ENCODE data around the gene KCND3.

The KCND3 gene

DNA sequence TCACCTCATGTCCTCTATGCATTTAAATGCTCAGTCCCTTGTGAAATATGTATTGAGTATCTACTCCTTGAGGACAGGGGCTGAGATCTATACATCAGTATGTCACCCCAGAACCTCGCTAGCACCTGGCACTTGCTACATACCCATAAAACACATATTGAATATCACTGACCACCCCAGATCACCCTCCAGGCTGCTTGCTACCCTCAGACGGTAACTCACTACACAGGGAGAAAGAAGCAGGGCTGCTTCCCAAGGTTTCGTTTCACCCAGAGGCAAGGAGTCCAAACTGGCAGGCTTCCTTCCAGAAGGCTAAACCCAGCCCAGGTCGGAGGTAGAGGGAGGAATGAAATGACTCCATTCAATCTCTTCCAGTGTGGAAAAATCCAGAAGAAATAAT, 258.8 kb downstream of the KCND3 start:
- no peak overlapping the region for H3K27ac ChIP-seq

DNA sequence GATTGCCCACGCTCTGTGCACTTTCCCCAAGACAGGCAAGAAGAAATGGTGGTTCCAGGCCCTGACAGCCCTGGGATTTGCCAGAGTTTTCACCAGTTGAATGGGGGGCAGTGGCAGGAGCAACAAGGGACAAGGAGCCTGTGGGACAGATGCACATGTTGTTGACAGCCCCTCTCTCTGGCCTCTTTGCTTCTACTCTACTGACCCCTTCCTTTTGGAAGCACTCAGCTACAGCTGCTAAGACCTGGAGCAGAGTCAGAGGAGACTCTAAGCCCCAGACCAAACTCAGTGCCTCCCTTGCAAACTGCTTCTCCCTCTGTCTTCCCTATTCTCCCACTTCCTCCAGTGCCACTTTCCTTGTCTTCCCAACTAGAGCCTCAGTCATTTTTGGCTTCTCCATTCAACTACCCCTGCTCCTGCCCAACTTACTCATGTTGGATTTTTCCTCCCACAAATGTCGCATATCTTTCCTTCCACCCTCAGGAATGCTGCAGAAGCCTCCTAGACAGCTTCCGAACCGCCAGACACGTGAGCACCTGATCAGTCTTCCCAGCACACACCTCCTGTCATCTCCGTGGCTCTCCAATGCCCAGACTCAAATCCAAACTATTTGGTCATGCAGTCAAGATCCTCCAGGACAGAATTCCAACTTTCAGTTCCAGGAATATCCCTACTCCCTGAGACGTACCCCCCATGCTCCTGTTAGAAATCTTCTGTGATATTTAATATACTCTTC, 259.4 kb downstream of the KCND3 start:
- TF ChIP-seq ZFX (IDR thresholded peaks at IDR 0.05; ENCODE audit: borderline replicate concordance) (no peak), CTCF (IDR thresholded peaks at IDR 0.05) (no peak)
- no peak overlapping the region for H3K27ac ChIP-seq

More for the DNA sequence above, 258.8 kb downstream of the KCND3 start:
- TF ChIP-seq ZFX (IDR thresholded peaks at IDR 0.05; ENCODE audit: borderline replicate concordance), result no peak
- TF ChIP-seq CTCF (IDR thresholded peaks at IDR 0.05), result no peak

- TF ChIP-seq ZFX (IDR thresholded peaks at IDR 0.05; ENCODE audit: borderline replicate concordance) (no peak), CTCF (IDR thresholded peaks at IDR 0.05) (no peak)
- no peak overlapping the region for H3K27ac ChIP-seq
Measured at GRCh38 chr1:111729271-111729921, 260.1 kb downstream of the KCND3 start.

DNA sequence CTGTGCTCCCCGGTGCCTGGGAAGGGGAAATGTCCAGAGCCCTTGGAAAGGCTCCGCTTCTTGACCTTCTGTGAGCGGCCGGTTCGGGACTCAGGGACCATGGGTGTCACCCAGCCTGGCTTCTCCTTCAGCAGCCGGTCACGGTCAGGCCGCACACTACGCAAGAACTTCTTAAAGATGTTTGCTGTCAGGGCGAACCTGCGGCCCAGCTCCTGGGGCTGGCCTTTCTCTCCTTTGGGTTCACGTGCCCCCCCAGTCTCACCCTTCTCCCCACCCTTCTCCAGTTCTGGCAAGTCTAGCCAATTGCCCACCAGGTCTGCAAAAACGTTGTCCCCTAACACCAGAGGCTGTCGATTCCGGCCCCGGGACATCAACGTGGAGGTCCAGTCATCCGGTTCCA, 262.4 kb downstream of the KCND3 start:
- no peak overlapping the region for H3K27ac ChIP-seq
- no peak for TF ChIP-seq CTCF (IDR thresholded peaks at IDR 0.05)

GRCh38 chr1:111725192-111725591, 264.3 kb downstream of the KCND3 start:
- no peak for TF ChIP-seq CTCF (IDR thresholded peaks at IDR 0.05)
- no peak for TF ChIP-seq ZFX (IDR thresholded peaks at IDR 0.05; ENCODE audit: borderline replicate concordance)
- H3K27ac ChIP-seq, result no peak overlapping the region

- H3K27ac ChIP-seq, result no peak overlapping the region
- TF ChIP-seq CTCF (IDR thresholded peaks at IDR 0.05), result no peak
- no peak for TF ChIP-seq ZFX (IDR thresholded peaks at IDR 0.05; ENCODE audit: borderline replicate concordance)
Measured at GRCh38 chr1:111723871-111724270, 265.6 kb downstream of the KCND3 start.

DNA sequence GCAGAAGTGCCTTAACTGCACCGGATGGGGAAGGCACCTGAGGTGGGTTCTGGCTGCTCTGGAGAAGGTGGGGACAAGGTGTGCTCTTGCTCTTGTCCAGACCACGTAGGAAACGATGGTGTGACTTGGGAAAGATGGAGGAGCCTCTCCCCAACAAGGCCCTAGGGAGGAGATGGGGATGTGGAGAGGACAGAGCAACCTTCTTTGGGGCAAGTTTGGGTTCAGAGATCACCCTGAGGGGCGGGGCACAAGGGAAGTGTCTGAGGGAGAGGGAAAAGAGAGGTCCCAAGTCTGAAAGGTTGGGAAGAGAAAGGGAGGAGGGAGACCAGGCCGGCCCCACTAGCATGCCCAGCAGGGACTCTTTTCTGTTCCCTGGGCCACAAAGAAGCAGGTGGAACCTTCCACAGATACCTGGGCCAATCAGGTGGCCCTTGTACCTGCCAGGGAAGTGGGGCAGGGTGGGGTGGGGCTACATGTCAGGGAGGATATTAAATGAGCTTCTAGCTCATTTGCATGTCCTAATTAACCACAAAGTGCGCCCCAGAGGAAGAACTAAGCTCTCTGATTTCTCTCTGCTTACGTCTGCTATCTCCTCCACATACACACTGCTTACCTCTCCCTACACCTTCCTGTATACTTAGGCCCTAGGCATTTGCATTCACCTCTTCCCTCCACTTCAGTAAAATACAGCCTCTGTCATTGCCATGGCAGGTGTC, 266.2 kb downstream of the KCND3 start:
- TF ChIP-seq CTCF (IDR thresholded peaks at IDR 0.05) (no peak), ZFX (IDR thresholded peaks at IDR 0.05; ENCODE audit: borderline replicate concordance) (no peak)
- no peak overlapping the region for H3K27ac ChIP-seq

All from 22Rv1 (cell line).